WERI-Rb-1 (cell line): ENCODE measurements around the gene SSBP2.

ENCODE experiments used
- DNase-seq: peaks from one replicate; pipeline ENCODE4 v3.0.0-alpha.2; 2020
- H3K27ac ChIP-seq: fragments of 250-450 bp; sonication (Bioruptor Pico); 2 replicates; pipeline ENCODE4 v1.5.1; 2020; ENCODE audit warnings: mild to moderate bottlenecking, moderate library complexity
- H3K27me3 ChIP-seq: fragments of 250-450 bp; sonication (Bioruptor Pico); 2 replicates; pipeline ENCODE4 v1.5.1; 2021; ENCODE audit warnings: mild to moderate bottlenecking, low read depth, moderate library complexity; ENCODE audit not compliant: insufficient read depth, severe bottlenecking
- H3K36me3 ChIP-seq: fragments of 250-450 bp; sonication (Bioruptor Pico); 2 replicates; pipeline ENCODE4 v1.5.1; 2020; ENCODE audit warnings: mild to moderate bottlenecking, moderate library complexity
- H3K4me3 ChIP-seq: 2 replicates; pipeline ENCODE4 v1.5.1; 2011; ENCODE audit warnings: low read depth, mild to moderate bottlenecking, control low read depth, low read length
- H3K9me3 ChIP-seq: fragments of 250-450 bp; sonication (Bioruptor Pico); 2 replicates; pipeline ENCODE4 v1.5.1; 2021; ENCODE audit warnings: mild to moderate bottlenecking, moderate library complexity; ENCODE audit not compliant: severe bottlenecking
- TF ChIP-seq, protein P1 (sequence below): IDR thresholded peaks from 2 replicates; pipeline ENCODE4 v1.5.1; 2011; ENCODE audit warnings: low read depth, mild to moderate bottlenecking, control low read depth, inconsistent platforms, low read length

SSBP2 gene

DNA sequence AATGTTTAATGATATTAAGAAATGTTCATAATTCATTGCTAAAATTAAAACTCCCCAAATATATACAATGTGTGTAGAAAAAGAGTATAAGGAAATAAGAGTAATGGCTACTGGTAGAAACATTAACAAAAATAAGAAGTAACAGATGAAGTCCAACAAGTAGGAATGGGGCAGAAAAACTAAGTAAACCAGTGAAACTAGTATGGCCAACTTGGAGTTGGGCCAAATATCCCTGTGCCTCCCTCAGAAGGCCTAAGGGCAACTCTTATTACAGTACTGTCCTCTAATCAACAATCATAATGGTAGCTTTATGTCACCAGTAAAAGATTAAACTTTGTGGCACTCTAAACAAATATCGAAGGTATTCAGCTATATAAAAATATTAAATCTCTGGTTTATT, 93.5 kb downstream of the SSBP2 start:
- H3K36me3 ChIP-seq = no peaks in the 10 kb centered on the region
- no peaks in the 10 kb centered on the region for H3K27me3 ChIP-seq
- no peak for DNase-seq
- no peaks in the 10 kb centered on the region for H3K9me3 ChIP-seq
- TF ChIP-seq, protein P1, sequence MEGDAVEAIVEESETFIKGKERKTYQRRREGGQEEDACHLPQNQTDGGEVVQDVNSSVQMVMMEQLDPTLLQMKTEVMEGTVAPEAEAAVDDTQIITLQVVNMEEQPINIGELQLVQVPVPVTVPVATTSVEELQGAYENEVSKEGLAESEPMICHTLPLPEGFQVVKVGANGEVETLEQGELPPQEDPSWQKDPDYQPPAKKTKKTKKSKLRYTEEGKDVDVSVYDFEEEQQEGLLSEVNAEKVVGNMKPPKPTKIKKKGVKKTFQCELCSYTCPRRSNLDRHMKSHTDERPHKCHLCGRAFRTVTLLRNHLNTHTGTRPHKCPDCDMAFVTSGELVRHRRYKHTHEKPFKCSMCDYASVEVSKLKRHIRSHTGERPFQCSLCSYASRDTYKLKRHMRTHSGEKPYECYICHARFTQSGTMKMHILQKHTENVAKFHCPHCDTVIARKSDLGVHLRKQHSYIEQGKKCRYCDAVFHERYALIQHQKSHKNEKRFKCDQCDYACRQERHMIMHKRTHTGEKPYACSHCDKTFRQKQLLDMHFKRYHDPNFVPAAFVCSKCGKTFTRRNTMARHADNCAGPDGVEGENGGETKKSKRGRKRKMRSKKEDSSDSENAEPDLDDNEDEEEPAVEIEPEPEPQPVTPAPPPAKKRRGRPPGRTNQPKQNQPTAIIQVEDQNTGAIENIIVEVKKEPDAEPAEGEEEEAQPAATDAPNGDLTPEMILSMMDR = no peak
- H3K27ac ChIP-seq = no peak overlapping the region
- no peak overlapping the region for H3K4me3 ChIP-seq

DNA sequence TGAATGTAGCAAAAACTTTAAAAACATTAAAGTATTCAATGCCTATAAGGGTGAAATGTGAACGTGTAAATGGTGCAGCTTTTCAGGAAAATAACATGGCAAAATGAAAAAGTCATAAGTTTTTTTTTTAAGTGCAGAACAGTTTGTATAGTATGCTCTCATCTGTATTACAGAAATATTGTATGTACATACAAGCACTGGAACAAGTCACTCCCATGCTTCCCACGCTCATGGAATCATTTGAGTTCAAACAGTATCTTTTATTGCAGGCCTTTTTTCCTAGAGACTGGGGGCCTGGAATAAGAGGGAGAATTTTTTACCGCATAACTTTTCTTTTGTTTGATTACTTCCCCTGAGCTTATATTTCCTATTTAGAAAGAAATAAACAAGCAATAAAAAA, 94.1 kb downstream of the SSBP2 start:
- no peaks in the 10 kb centered on the region for H3K27me3 ChIP-seq
- H3K36me3 ChIP-seq = no peaks in the 10 kb centered on the region
- TF ChIP-seq, protein P1 = no peak
- no peaks in the 10 kb centered on the region for H3K9me3 ChIP-seq
- H3K4me3 ChIP-seq = no peak overlapping the region
- no peak for DNase-seq
- H3K27ac ChIP-seq = no peak overlapping the region

DNA sequence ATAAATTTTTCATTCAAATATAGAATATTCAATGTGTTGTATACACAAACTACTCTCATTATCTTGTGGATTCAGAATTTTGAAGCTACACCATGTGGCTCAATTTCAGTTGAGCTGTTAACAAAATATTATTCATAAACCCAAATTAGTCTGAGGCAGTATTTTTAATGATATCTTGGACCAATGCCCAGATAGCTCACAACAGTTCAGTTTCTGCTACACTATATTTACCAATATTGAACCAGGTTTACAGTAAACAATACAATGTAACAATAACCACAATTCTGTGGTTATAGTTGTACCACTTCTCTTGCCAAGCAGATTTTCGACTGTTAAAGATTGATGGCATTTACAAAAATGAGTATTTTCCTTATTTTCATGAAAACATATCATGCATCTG, 99.9 kb downstream of the SSBP2 start:
- Histone ChIP-seq H3K9me3 (no peaks in the 10 kb centered on the region), H3K27me3 (no peaks in the 10 kb centered on the region), H3K4me3 (no peak overlapping the region), H3K27ac (no peak overlapping the region), H3K36me3 (no peaks in the 10 kb centered on the region; the same call in 1 of the 2 replicates)
- TF ChIP-seq, protein P1 = no peak
- no peak for DNase-seq

DNA sequence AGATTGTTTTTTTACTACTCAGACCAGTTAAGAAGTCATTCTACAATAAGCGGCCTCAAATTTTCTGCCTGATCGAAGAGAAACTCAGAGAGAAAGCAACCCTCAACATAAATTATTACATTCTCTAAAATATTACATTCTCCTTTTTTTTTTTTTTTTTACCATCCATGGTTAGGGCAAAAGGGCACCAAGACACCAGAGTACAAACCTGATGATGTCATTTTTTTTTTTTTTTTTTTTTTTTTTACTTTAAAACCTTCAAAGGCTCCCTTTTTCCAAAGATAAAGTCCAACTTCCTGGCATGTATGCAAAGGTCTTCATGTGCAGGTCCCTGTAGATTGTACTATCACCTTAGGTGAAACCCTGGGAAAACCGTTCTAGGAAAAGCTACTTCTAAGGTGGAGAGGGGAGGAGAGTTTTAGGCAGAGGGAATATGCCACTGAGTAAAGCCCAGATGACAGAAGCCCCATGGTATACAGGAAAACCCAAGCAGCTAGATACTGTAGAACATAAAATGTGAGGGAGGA, 104.4 kb downstream of the SSBP2 start:
- Histone ChIP-seq H3K36me3 (no peaks in the 10 kb centered on the region; the same call in 1 of the 2 replicates), H3K27ac (no peak overlapping the region)
- DNase-seq = no peak

DNA sequence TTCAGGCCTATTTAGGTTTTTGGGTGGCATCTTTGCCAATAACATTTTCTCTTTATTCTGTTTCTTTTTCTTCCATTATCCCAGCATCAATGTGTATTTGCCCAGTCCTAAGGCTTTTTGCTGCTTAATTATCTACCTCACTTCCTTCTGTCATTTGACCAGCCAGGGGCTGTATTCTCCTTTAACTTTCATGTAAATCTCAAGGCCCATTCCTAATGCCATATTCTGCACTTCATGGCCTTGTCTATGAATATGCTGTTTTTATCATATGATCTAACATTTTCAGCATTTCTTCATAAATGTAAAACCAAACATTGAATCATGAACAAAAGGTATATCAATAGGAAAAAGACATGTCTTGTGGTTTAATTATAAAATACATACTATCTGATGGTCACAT, 108.7 kb downstream of the SSBP2 start:
- H3K36me3 ChIP-seq = no peaks in the 10 kb centered on the region
- H3K27ac ChIP-seq = no peak overlapping the region
- H3K9me3 ChIP-seq = no peaks in the 10 kb centered on the region
- H3K27me3 ChIP-seq = no peaks in the 10 kb centered on the region
- TF ChIP-seq, protein P1 = no peak
- no peak overlapping the region for H3K4me3 ChIP-seq
- no peak for DNase-seq

More for the DNA sequence above, 104.4 kb downstream of the SSBP2 start:
- Histone ChIP-seq H3K27me3 (no peaks in the 10 kb centered on the region), H3K4me3 (no peak overlapping the region), H3K9me3 (no peaks in the 10 kb centered on the region)
- TF ChIP-seq, protein P1 = no peak

DNA sequence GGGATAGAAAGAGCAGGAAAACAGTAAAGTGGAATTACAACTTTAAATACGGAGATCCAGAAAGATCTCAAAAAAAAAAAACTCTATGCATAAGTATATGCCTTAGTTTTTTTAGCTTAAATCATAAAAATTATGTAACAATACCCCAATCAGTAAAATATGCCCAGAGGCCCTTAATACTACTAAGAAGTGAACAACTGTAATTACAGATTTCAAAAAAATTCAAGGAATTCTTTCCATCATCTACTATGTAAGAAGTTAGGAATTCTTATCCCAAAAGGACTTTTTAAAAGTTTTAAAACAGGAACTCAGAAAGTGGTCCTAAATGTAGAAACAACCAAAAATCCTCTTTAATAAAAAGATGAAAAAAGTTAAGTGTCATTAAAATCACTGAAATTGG, 111.3 kb downstream of the SSBP2 start:
- Histone ChIP-seq H3K36me3 (peaks cover 4% of the 10 kb centered on the region; the same call in 1 of the 2 replicates), H3K27ac (no peak overlapping the region), H3K27me3 (no peaks in the 10 kb centered on the region), H3K9me3 (no peaks in the 10 kb centered on the region), H3K4me3 (no peak overlapping the region)
- no peak for DNase-seq
- TF ChIP-seq, protein P1 = no peak
